NB4 (cell line): ENCODE measurements around the gene TXN2.

ENCODE experiments used
- MYC ChIP-seq: IDR thresholded peaks from 2 replicates; pipeline ENCODE4 v1.6.1; 2011; ENCODE audit warnings: low read depth, low read length
- POLR2A ChIP-seq: IDR thresholded peaks from 2 replicates; pipeline ENCODE4 v1.6.1; 2011; ENCODE audit warnings: mild to moderate bottlenecking; ENCODE audit not compliant: insufficient read length; ENCODE audit errors: extremely low read depth
- TF ChIP-seq, protein P1 (sequence below): IDR thresholded peaks from one replicate; pipeline ENCODE4 v1.5.1; 2012; ENCODE audit warnings: low read depth, low read length
- TF ChIP-seq, protein P2 (sequence below): IDR thresholded peaks from 2 replicates; pipeline ENCODE4 v1.6.1; 2011; ENCODE audit warnings: low read depth, low read length

DNA sequence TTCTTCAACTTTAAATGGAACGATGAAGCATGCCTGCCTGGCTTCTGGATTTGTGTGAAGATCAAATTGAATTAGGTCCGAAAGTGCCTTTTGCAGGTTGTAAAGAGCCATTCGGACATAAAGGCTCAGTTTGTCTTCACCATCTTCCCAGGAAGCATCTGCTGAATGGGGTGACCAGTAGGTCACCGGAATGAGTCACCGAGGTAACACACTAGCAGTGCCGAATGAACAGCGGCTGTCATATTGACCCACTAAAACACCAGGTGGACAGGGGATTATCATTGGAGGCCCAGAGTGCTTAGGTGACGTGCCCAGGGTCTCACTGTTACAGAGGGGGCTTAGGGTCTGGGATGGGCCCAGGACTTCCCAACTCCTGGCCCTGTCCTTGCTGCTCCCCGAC, 50.6 kb downstream of the TXN2 start:
- TF ChIP-seq, protein P1, sequence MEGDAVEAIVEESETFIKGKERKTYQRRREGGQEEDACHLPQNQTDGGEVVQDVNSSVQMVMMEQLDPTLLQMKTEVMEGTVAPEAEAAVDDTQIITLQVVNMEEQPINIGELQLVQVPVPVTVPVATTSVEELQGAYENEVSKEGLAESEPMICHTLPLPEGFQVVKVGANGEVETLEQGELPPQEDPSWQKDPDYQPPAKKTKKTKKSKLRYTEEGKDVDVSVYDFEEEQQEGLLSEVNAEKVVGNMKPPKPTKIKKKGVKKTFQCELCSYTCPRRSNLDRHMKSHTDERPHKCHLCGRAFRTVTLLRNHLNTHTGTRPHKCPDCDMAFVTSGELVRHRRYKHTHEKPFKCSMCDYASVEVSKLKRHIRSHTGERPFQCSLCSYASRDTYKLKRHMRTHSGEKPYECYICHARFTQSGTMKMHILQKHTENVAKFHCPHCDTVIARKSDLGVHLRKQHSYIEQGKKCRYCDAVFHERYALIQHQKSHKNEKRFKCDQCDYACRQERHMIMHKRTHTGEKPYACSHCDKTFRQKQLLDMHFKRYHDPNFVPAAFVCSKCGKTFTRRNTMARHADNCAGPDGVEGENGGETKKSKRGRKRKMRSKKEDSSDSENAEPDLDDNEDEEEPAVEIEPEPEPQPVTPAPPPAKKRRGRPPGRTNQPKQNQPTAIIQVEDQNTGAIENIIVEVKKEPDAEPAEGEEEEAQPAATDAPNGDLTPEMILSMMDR, result no peak
- TF ChIP-seq POLR2A, result no peak
- TF ChIP-seq, protein P2, sequence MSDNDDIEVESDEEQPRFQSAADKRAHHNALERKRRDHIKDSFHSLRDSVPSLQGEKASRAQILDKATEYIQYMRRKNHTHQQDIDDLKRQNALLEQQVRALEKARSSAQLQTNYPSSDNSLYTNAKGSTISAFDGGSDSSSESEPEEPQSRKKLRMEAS, result no peak
- no peak for TF ChIP-seq MYC
